Fibroblast of mammary gland (primary cell): ENCODE measurements around the gene C6orf136.
A peak's percentile ranks its signal among the peaks of the same experiment; 100 is the strongest.

Source experiments
- DNase-seq: peaks from one replicate; pipeline ENCODE4 v3.0.0-alpha.2; 2010; ENCODE audit warnings: low read depth
- H3K4me3 ChIP-seq: 2 replicates; pipeline ENCODE4 v1.5.1; 2011; ENCODE audit warnings: low read depth, mild to moderate bottlenecking, low read length, moderate library complexity; ENCODE audit not compliant: control insufficient read depth
- TF ChIP-seq, protein P1 (sequence below): conservative IDR thresholded peaks from 2 replicates; pipeline ENCODE4 v1.5.1; 2011; ENCODE audit warnings: low read depth, low read length, inconsistent platforms; ENCODE audit not compliant: control insufficient read depth, insufficient read depth

The C6orf136 gene

DNA sequence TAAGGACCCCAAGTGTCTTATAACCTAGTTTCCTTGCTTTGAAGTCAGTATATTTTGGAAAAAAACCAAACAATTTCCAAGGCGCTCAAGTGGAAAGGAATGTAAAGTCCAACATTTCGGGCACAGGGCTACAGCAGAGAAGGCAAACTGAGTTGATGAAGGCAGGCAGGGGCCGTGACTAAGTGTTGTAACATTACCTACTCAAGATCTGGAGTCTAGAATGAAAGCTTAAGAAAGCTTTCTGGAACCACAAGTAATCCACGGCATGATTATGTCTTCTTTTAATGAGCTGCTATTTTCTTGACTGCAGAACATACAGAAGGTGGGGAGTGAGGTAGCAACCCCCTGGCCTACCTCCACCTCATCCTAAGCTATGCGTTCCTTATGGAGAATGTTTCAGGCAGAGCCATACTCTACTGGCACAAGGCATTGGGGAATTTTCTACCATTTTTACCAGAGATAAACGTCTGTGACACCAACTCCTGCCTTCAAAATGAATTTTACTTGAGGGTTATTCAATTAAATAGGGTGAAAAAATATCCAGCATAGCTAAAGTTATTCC lies 34.2 kb upstream of the C6orf136 start:
- DNase-seq, result peak; percentile 65
- H3K4me3 ChIP-seq, result no peak overlapping the region
- TF ChIP-seq, protein P1, sequence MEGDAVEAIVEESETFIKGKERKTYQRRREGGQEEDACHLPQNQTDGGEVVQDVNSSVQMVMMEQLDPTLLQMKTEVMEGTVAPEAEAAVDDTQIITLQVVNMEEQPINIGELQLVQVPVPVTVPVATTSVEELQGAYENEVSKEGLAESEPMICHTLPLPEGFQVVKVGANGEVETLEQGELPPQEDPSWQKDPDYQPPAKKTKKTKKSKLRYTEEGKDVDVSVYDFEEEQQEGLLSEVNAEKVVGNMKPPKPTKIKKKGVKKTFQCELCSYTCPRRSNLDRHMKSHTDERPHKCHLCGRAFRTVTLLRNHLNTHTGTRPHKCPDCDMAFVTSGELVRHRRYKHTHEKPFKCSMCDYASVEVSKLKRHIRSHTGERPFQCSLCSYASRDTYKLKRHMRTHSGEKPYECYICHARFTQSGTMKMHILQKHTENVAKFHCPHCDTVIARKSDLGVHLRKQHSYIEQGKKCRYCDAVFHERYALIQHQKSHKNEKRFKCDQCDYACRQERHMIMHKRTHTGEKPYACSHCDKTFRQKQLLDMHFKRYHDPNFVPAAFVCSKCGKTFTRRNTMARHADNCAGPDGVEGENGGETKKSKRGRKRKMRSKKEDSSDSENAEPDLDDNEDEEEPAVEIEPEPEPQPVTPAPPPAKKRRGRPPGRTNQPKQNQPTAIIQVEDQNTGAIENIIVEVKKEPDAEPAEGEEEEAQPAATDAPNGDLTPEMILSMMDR, result no peak

DNA sequence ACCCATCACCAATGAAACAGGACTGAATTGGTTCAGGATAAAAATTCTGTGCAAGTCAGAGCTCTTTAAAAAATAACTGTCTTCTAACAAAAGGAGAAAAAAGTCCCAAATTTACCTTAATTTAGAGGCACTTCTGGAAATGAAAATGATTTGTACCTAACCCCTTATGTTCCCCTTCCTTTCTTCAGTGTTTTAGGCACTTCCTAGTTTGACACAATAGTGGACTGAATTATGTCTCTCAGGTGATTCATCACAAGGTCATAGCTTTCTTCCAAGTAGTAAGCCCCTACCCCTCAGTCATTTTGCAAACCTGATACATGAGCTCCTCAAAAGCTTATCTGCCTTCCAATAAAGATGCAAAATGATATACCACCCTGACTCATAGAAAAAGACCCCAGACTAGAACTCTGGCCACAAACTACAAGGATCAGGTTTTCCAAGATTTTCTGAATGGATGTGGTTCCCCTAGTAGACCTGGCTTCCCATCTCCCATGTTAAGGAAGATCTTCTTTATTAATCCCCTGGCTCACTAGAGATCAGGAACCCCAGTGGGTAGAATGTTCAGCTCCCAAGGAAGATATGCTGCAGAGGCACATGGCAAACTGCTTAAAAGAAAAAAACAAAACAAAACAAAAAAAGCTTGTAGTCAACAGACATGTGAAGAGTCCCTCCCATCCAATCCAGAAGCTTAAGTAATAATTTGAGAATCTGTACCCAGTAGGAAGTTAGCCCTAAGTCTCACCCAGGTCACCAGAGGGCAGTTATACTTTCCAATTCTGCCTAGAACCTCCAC lies 33.5 kb upstream of the C6orf136 start:
- TF ChIP-seq, protein P1, result no peak
- peak; percentile 60 for DNase-seq
- H3K4me3 ChIP-seq, result no peak overlapping the region

DNA sequence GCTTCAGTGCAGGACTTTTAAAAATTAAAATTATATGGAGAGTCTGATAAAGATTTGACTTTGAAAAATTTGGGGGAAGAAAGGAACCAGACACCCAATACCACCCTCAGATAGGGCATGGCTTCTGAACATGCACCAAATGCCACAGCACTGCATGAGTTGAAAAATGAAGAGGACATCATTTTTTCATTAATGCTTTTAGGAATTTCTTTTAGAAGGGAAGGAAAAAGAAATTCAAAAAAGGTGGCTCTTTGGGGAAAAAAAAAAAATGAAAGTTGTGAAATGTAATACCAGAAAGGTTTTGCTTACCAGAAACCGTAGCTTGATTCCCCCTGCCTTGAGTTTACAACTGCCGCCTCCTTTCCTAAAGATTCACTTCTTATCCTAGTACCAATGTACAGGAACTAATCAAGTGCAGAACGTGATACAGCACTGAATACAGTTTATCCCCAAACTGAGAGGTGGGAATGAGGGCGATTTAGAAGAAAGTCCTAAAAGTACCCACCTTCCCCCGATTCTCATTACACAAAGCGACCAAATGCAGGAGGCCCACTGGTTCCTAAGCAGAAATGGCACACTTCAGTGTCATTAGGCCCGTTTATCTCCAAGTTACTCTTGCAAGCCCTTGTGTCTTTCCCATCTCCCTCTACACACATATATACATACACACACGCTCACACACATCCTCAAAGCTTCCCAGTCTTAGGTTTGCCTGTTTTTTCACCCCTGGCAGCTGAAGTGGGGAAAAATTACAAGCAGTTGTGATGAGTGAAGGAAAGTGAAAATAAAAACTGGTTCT lies 32.7 kb upstream of the C6orf136 start:
- TF ChIP-seq, protein P1, result no peak
- no peak for DNase-seq
- peak overlapping the region; percentile 55 for H3K4me3 ChIP-seq

DNA sequence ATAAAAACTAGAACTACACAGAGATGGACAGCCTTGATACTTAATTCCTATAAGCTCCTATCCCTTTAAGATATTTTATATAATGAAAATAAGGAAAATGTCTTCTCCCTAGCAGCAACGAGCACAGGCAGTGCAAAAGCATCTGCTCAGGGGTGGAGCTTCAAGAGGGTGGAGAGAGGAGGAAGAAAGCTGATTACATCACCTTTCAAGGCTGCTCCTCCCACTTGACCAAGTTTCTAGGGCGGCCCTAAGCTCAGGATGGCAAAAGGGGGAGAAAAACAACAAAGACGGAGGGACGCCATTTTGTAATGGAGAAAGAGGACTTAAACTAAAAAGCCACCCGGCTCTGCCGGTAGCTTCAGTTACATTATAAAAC lies 32.1 kb upstream of the C6orf136 start:
- H3K4me3 ChIP-seq, result peak overlapping the region; percentile 99
- DNase-seq, result peak; percentile 98
- TF ChIP-seq, protein P1, result no peak

DNA sequence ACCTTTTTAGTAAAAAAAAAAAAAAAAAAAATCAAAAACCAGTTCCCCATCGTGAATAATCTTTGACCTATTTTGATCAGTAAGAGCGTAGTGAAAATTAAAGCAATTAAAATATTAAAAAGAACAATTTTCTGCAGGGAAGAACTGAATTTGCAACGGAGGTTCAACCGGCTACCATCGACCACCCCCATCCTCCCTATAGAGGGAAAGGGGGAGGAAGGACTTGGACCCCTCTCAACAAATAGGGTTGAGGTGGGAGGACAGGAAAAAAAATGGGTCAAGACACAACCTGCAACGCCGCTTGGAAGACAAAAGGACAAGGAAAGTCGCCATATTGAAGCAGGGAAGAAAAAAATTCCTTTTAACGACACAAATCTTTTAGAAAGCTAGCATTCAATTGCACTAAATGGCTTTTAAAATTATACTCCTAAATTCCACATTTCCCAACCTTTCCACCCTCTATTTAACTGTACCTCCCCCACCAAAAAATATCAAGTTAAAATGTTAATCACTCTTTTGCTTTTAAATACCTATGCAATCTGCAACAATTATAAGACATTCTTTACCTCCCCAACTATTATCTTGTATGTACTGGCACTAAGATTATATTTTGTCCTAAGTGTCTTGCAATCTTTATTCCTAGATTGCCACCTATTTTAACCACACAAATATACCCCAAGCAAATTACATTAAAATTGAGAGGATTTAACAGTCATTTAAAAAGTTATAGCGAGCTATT lies 31.5 kb upstream of the C6orf136 start:
- TF ChIP-seq, protein P1, result no peak
- H3K4me3 ChIP-seq, result peak overlapping the region; percentile 99
- peak; percentile 89 for DNase-seq
